ENCODE measurements around the gene CTNNBL1.

DNA sequence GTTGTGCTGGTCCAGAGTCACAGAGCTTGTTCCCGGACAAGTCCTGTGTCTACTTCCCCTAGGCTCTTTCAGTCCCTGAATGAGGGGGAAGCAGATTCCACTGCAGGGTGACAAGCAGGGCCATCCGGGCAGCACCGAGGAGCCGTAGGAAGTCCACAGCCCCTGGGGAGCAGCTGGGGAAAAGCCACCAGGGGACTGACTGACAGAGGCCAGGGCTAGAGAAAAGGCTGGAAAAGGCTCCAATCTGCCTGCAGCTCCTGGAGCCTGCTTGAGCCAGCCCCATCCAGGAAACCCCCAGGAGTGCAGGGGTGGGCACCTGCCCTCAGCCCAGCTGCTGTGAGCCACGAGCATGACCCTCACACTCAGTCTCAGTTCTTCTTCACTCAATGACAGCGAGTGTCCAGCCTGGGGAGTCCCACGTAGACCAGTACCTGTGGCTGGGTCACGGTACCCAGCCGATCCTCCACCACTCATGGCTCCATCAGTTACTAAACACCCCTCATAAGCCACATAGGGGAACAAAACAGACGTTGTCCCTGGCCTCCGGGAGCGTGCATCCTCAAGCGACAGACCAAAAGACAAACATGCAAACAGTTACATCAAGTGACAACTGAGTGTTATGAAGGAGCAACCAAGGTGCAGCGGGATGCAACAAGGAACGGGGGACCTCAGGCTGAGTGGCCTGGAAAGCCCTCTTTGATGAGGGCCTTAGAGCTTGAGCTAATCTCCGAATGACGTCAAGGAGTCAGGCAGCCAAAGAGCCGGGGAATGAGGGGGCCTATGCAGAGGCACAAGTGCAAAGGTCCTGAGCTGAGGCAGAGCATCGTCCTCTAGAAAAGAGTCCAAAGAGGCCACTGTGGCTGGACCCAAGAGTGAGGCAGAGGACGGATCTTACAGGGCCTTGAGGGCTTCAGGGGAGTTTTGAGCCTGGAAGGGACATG is 184.3 kb downstream of the CTNNBL1 start:
- no peak for TF ChIP-seq TAF1 (IDR thresholded peaks at IDR 0.05; ENCODE audit: borderline replicate concordance, low read depth, low read length)
- no peak for TF ChIP-seq POLR2A (IDR thresholded peaks at IDR 0.05; ENCODE audit: low read depth, low read length)

Data from GM12892 (cell line).